Endothelial cell of umbilical vein (primary cell): ENCODE results near the gene BRAP. TPM values are rescaled to one million over a fixed set of nuclear protein-coding genes. Genes with fewer than 3 reads are reported as not detected.

ENCODE experiments used
- BruUV-seq: library from RNA; stranded (reverse); fragments of 400-500 nt; replicated peaks from 2 replicates; lab custom pipeline; 2021; lab: Mats Ljungman, UMichigan
- CTCF ChIA-PET: fragments of 300-600, 350-600 bp; sonication (Branson Sonifier 250); formaldehyde crosslinking; loops from one replicate; lab custom pipeline; 2021; ENCODE audit warnings: antibody characterized with exemption, inconsistent platforms; lab: Charles Lee
- POLR2A ChIA-PET: fragments of 300-600, 350-600 bp; sonication (Branson Sonifier 250); formaldehyde crosslinking; loops from one replicate; lab custom pipeline; 2021; ENCODE audit warnings: antibody characterized with exemption, inconsistent platforms; lab: Charles Lee
- DNase-seq: peaks from one replicate; pipeline ENCODE4 v3.0.0-alpha.2; 2011; ENCODE audit warnings: low read depth, low spot score
- FAIRE-seq: peaks from 2 replicates; lab custom pipeline; 2011; peaks lifted over from hg19 to GRCh38; lab: Jason Lieb, UNC
- H2AFZ ChIP-seq: 2 replicates; pipeline ENCODE4 v1.6.0; 2012; ENCODE audit warnings: low read depth, low read length, control low read depth, inconsistent platforms
- H3K27ac ChIP-seq: 2 replicates; pipeline ENCODE4 v1.5.1; 2011; ENCODE audit warnings: low read depth, mild to moderate bottlenecking, control low read depth, low read length, moderate library complexity; ENCODE audit not compliant: insufficient read depth
- H3K27me3 ChIP-seq, 2 experiments: 2 replicates each; pipeline versions ENCODE4 v1.6.0 to v1.6.1; 2011; ENCODE audit warnings: low read length in 2 of 2, mixed read lengths in 1 of 2; ENCODE audit not compliant: control insufficient read depth in 2 of 2, insufficient read depth in 2 of 2
- H3K36me3 ChIP-seq, 2 experiments: 2 replicates in 1 of 2; 3 replicates in 1 of 2; pipeline ENCODE4 v1.5.1; 2011; ENCODE audit warnings: low read length in 2 of 2, mild to moderate bottlenecking in 1 of 2, moderate library complexity in 1 of 2; ENCODE audit not compliant: control insufficient read depth in 2 of 2, insufficient read depth in 2 of 2; ENCODE audit errors: extremely low read depth in 1 of 2
- H3K4me1 ChIP-seq: 3 replicates; pipeline ENCODE4 v1.5.1; 2011; ENCODE audit warnings: mild to moderate bottlenecking, low read length; ENCODE audit not compliant: control insufficient read depth, insufficient read depth; ENCODE audit errors: extremely low read depth
- H3K4me2 ChIP-seq: 2 replicates; pipeline ENCODE4 v1.6.1; 2011; ENCODE audit warnings: low read length, control low read depth, mixed read lengths; ENCODE audit not compliant: insufficient read depth
- H3K4me3 ChIP-seq, 3 experiments: fragments of 200-600 bp in 1 of 3; sonication (generic), shearing (Covaris generic) in 1 of 3; replicated peaks in 1 of 3; 2 replicates each; pipeline ENCODE4 v1.5.1; 2011 to 2016; ENCODE audit warnings: control low read depth in 3 of 3, low read length in 3 of 3, mild to moderate bottlenecking in 2 of 3, inconsistent platforms in 1 of 3, low read depth in 1 of 3, moderate library complexity in 1 of 3; ENCODE audit not compliant: insufficient read depth in 1 of 3
- H3K79me2 ChIP-seq: 2 replicates; pipeline ENCODE4 v1.6.0; 2012; ENCODE audit warnings: low read length, inconsistent platforms; ENCODE audit not compliant: control insufficient read depth, insufficient read depth
- H3K9ac ChIP-seq: replicated peaks from 2 replicates; pipeline ENCODE3; 2011; ENCODE audit warnings: low read length, control low read depth; ENCODE audit not compliant: insufficient read depth; ENCODE audit errors: extremely low read depth
- H3K9me1 ChIP-seq: replicated peaks from 3 replicates; pipeline ENCODE4 v1.6.0; 2011; ENCODE audit warnings: mild to moderate bottlenecking, low read length; ENCODE audit not compliant: control insufficient read depth, insufficient read depth; ENCODE audit errors: extremely low read depth
- H3K9me3 ChIP-seq: replicated peaks from 2 replicates; pipeline ENCODE4 v1.5.1; 2012; ENCODE audit warnings: low read length, inconsistent platforms; ENCODE audit not compliant: control insufficient read depth, insufficient read depth
- H4K20me1 ChIP-seq: replicated peaks from 2 replicates; pipeline ENCODE3; 2011; ENCODE audit warnings: mild to moderate bottlenecking, low read length; ENCODE audit not compliant: control insufficient read depth, insufficient read depth; ENCODE audit errors: extremely low read depth
- CTCF ChIP-seq, 2 donors: IDR thresholded peaks; 1 replicate in 1 of 2; 2 replicates in 1 of 2; pipeline ENCODE4 v1.5.1; 2011; ENCODE audit warnings: low read length in 2 of 2, mild to moderate bottlenecking in 2 of 2, moderate library complexity in 2 of 2, control low read depth in 1 of 2, inconsistent platforms in 1 of 2, low read depth in 1 of 2; ENCODE audit not compliant: insufficient read depth in 1 of 2; ENCODE audit errors: extremely low read depth in 1 of 2
- EZH2 ChIP-seq: IDR thresholded peaks from 2 replicates; pipeline ENCODE4 v1.6.1; 2012; ENCODE audit warnings: borderline replicate concordance, low read depth, mild to moderate bottlenecking, moderate library complexity, low read length, inconsistent platforms; ENCODE audit not compliant: severe bottlenecking
- FOS ChIP-seq: IDR thresholded peaks from 2 replicates; pipeline ENCODE4 v1.6.1; 2011; ENCODE audit warnings: mild to moderate bottlenecking, low read length, moderate library complexity, borderline replicate concordance; ENCODE audit not compliant: insufficient read depth
- GATA2 ChIP-seq: IDR thresholded peaks from 2 replicates; pipeline ENCODE4 v1.7.0; 2011; ENCODE audit warnings: low read depth, mild to moderate bottlenecking, moderate library complexity, mixed read lengths, low read length; ENCODE audit not compliant: insufficient read length, insufficient read depth
- JUN ChIP-seq: IDR thresholded peaks from 2 replicates; pipeline ENCODE4 v1.6.1; 2011; ENCODE audit warnings: borderline replicate concordance, low read depth; ENCODE audit not compliant: insufficient read length, insufficient read depth
- MAX ChIP-seq: IDR thresholded peaks from 2 replicates; pipeline ENCODE4 v1.6.1; 2011; ENCODE audit not compliant: insufficient read depth, insufficient read length
- MYC ChIP-seq: IDR thresholded peaks from one replicate; pipeline ENCODE4 v1.6.1; 2011; ENCODE audit warnings: mild to moderate bottlenecking, low read depth, low read length
- POLR2A ChIP-seq: IDR thresholded peaks from 2 replicates; pipeline ENCODE4 v1.6.1; 2012; ENCODE audit warnings: low read depth, mild to moderate bottlenecking, control low read depth, low read length
- POLR2AphosphoS5 ChIP-seq: IDR thresholded peaks from 2 replicates; pipeline ENCODE4 v1.6.1; 2012; ENCODE audit warnings: low read depth, mild to moderate bottlenecking, control low read depth, low read length, moderate library complexity; ENCODE audit not compliant: insufficient read depth
- dilution Hi-C: fragments of 300-500 bp; cut with MboI; formaldehyde crosslinking; loops from one replicate; pipeline ENCODE4 v1.15.0; 2019; ENCODE audit warnings: low sequenced_read_pairs; ENCODE audit not compliant: extremely low pct_ligation_motif_present
- intact Hi-C: fragments of 100-400 bp; cut with micrococcal nuclease; formaldehyde crosslinking; loops from one replicate; pipeline ENCODE4 v1.10.0; 2022
- polyA plus RNA-seq, 4 experiments: library from polyadenylated mRNA; depleted of rRNA in 3 of 4; stranded (reverse) in 3 of 4; unstranded in 1 of 4; fragments of >200 nt; gene quantifications; 2 replicates each; pipeline versions ENCODE4 v1.2.1 to v1.2.3, GENCODE V29; 2011 to 2012; ENCODE audit warnings: missing spikeins in 1 of 4
- total RNA-seq: library from RNA; stranded (reverse); gene quantifications from 2 replicates; pipeline ENCODE4 v1.2.3, GENCODE V29; 2021

BRAP gene
- total and polyA plus RNA-seq, 2 donors (not counting 3 experiments of a cell fraction or from before 2014, with no cell fraction given), result 14.4 to 16.5 TPM

DNA sequence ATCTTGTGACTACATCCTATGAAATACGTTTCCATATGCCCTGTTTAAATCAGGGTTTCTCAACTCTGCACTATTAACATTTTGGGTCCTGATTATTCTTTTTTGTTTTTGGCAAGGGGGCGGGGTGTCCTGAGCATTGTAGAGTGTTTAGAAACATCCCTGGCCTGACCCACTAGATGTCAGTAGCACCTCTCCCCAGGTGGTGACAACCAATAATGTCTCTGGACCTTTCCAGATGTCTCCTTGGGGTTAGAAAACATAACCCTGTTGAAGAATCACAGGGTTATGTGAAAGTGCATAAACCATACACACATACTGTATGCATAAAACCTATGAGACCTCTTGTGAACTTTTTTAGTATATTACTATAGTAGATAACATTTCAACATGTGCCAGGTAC is 1.5 kb upstream of the BRAP start:
- Histone ChIP-seq H3K79me2 (peaks cover 27% of the 10 kb centered on the region), H3K9me3 (no peaks in the 10 kb centered on the region), H3K36me3 (peaks cover 3% of the 10 kb centered on the region in 2 experiments), H3K9ac (no peak overlapping the region), H3K9me1 (no peaks in the 10 kb centered on the region), H3K4me2 (no peak overlapping the region), H4K20me1 (no peaks in the 10 kb centered on the region), H3K27me3 (no peaks in the 10 kb centered on the region), H3K27ac (no peak overlapping the region), H2AFZ (no peak overlapping the region), H3K4me3 (no peak overlapping the region), H3K4me1 (peaks cover 19% of the 10 kb centered on the region)
- ChIA-PET CTCF (interaction anchor here (1.3 to 2.6 kb wide), 2 partner anchors 125 to 126 kb away, joined by 3 to 28 read pairs; no protein-coding TSS in a partner anchor), POLR2A (no interaction called here)
- peak; percentile 6 to 8 for TF ChIP-seq CTCF (IDR thresholded peaks at IDR 0.05; ENCODE audit: extremely low read depth in 1 of 2, insufficient read depth in 1 of 2, low read depth in 1 of 2, low read length in 2 of 2)
- TF ChIP-seq POLR2A, result no peak
- dilution Hi-C loops (loop anchor here (25.0 kb wide), 1 partner anchor 125 kb away; no protein-coding TSS in a partner anchor), intact Hi-C loops (loop anchor here (2.0 to 5.0 kb wide), 3 partner anchors 66 to 325 kb away; partner anchors contain the start of genes ERP29 and TMEM116)
- FAIRE-seq (peak; percentile 81), DNase-seq (peak; percentile 7)
- no TSS peak for BruUV-seq

GRCh38 chr12:111686574-111687105 is 884 bp upstream of the BRAP start:
- TF ChIP-seq CTCF (IDR thresholded peaks at IDR 0.05; ENCODE audit: extremely low read depth in 1 of 2, insufficient read depth in 1 of 2, low read depth in 1 of 2, low read length in 2 of 2) (no peak), MAX (no peak), GATA2 (no peak), JUN (no peak), POLR2A (no peak), MYC (no peak), EZH2 (no peak), POLR2AphosphoS5 (no peak), FOS (no peak)

More at GRCh38 chr12:111686574-111687105, 884 bp upstream of the BRAP start:
- ChIA-PET CTCF (interaction anchor here (0.9 to 2.6 kb wide), 2 partner anchors 9 to 126 kb away, joined by 3 to 28 read pairs; no protein-coding TSS in a partner anchor), POLR2A (no interaction called here)
- BruUV-seq, result no TSS peak
- Histone ChIP-seq H2AFZ (no peak overlapping the region), H4K20me1 (no peaks in the 10 kb centered on the region), H3K4me3 (peak overlapping the region; percentile 27 to 85 (median 74)), H3K79me2 (peaks cover 27% of the 10 kb centered on the region), H3K4me1 (peaks cover 19% of the 10 kb centered on the region), H3K9me1 (no peaks in the 10 kb centered on the region), H3K4me2 (peak overlapping the region; percentile 71), H3K9ac (peak overlapping the region; percentile 91), H3K9me3 (no peaks in the 10 kb centered on the region), H3K36me3 (peaks cover 3 to 7% of the 10 kb centered on the region in 2 experiments), H3K27ac (no peak overlapping the region), H3K27me3 (no peaks in the 10 kb centered on the region)
- peak; percentile 26 for FAIRE-seq
- dilution Hi-C loops (loop anchor here (25.0 kb wide), 1 partner anchor 126 kb away; no protein-coding TSS in a partner anchor), intact Hi-C loops (loop anchor here (1.0 to 5.0 kb wide), 5 partner anchors 55 to 326 kb away; partner anchors contain the start of genes ERP29 and TMEM116)
- peak; percentile 14 for DNase-seq
